GM20431 (cell line): Measurements from ENCODE around the gene RAPGEF1.

Experiments used
- in situ Hi-C: fragments of 300-500 bp; cut with MseI, MboI; formaldehyde crosslinking; loops from one replicate; pipeline ENCODE4 v1.15.0; 2020; ENCODE audit warnings: low sequenced_read_pairs; ENCODE audit not compliant: unreplicated experiment

Gene RAPGEF1

DNA sequence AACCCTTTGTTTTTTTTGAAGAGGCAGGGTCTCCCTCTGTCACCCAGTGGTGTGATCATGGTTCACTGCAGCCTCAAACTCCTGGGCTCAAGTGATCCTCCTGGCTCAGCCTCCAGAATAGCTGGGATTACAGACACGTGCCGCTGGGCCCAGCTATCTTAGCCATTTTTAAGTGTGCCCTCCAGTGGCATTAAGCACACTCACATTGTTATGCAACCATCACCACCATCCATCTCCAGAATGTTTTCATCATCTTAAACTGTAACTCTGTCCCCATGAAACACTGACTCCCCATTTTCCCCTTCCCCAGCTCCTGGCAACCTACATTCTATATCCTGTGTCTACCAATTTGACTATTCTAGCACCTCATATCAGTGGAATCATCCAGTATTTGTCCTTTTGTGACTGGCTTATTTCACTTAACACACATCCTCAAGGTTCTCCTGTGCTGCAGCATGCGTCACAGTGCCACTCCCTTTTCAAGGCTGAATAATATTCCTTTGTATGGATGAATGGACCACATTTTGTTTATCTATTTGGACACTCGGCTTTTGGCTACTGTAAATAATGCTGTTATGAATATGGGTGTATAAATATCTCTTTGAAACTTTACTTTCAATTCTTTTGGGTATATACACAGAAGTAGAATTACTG lies 12.5 kb upstream of the RAPGEF1 start:
- in situ Hi-C loops, result loop anchor here (25.0 kb wide), 1 partner anchor 410 kb away; the partner anchor contains the start of gene NTNG2

GRCh38 chr9:131748411-131748955 lies 8.6 kb upstream of the RAPGEF1 start:
- in situ Hi-C loops, result loop anchor here (10.0 kb wide), 2 partner anchors 154 to 404 kb away; no protein-coding TSS in a partner anchor

GRCh38 chr9:131747352-131747751 lies 7.5 kb upstream of the RAPGEF1 start:
- in situ Hi-C loops, result loop anchor here (10.0 kb wide), 2 partner anchors 153 to 403 kb away; no protein-coding TSS in a partner anchor

GRCh38 chr9:131745610-131746009 lies 5.7 kb upstream of the RAPGEF1 start:
- in situ Hi-C loops, result loop anchor here (10.0 kb wide), 2 partner anchors 151 to 401 kb away; no protein-coding TSS in a partner anchor

DNA sequence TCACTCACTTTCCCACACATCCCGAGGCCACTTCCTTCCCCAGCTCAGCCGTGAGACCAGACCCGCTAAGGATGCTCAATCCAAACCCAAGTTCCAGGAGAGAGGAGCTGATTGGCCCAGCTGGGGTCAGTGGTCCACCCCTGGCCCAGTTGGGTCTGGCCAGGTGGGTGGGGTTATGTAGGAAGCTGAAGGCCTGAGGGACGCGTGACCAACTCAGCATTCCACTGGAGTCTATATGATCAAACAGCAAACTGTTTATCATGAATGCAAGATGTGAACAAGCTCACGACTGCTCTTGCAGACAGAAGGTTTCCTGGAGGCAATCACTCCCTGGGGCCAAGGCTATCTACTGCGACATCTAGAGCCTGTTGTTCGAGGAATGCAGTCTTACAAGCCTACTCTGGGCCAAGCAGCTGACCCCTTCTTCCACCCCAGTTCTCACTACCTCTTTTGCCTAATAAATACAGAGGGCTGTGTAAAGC lies 4.9 kb upstream of the RAPGEF1 start:
- in situ Hi-C loops, result loop anchor here (10.0 kb wide), 2 partner anchors 150 to 400 kb away; no protein-coding TSS in a partner anchor

DNA sequence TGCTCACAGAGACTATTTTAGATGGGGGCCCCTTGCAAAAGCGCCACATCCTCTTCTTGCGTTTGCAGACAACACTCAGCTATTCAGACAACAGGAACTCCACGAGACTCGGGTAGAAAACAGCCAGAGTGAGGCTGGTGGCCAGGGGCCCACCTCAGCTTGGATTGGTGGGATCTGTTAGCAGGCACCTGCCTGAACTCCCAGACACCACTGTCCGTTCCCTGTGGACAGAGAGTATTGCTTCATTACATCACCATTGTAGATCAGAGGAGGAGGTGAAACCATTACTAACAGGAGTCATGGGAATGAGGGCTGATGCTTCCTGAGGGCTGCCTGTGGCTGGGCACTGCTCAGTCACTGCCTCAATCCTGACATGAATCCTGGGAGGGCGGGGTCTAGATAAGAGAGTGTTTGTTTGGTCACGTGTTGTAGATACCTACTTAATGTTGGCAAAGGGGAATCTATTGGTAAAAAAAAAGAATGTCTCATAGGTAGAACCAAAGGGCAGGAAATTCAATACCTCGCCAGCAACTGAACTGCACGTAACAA lies 4.4 kb upstream of the RAPGEF1 start:
- in situ Hi-C loops, result loop anchor here (10.0 kb wide), 2 partner anchors 149 to 399 kb away; no protein-coding TSS in a partner anchor

- in situ Hi-C loops, result loop anchor here (10.0 kb wide), 2 partner anchors 149 to 399 kb away; no protein-coding TSS in a partner anchor
Measured at GRCh38 chr9:131743501-131743900, 3.6 kb upstream of the RAPGEF1 start.

DNA sequence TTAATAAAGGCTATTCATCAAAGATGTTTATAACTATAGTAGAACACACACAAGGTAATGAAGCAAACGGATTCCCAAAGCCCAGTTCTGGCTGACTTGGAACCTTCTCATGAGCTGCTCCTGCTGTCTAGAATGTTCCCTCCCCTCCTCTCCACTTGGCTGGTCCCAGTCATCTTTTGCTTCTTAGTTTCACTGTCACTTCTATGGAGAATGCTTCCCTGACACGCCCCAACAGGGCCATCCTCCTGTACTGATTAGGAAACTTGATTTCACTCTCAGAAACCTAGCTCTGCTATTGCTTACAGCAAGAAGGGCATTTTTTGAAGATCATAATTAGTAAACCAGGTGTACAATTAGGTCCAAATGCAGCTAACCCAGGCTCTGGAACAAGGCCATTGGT lies 3.2 kb upstream of the RAPGEF1 start:
- in situ Hi-C loops, result loop anchor here (10.0 kb wide), 2 partner anchors 148 to 398 kb away; no protein-coding TSS in a partner anchor

- in situ Hi-C loops, result loop anchor here (10.0 kb wide), 2 partner anchors 146 to 396 kb away; no protein-coding TSS in a partner anchor
Measured at GRCh38 chr9:131740898-131741297, 1.0 kb upstream of the RAPGEF1 start.

- in situ Hi-C loops, result no loop called here
Measured at GRCh38 chr9:131739133-131739958, 530 bp downstream of the RAPGEF1 start.

DNA sequence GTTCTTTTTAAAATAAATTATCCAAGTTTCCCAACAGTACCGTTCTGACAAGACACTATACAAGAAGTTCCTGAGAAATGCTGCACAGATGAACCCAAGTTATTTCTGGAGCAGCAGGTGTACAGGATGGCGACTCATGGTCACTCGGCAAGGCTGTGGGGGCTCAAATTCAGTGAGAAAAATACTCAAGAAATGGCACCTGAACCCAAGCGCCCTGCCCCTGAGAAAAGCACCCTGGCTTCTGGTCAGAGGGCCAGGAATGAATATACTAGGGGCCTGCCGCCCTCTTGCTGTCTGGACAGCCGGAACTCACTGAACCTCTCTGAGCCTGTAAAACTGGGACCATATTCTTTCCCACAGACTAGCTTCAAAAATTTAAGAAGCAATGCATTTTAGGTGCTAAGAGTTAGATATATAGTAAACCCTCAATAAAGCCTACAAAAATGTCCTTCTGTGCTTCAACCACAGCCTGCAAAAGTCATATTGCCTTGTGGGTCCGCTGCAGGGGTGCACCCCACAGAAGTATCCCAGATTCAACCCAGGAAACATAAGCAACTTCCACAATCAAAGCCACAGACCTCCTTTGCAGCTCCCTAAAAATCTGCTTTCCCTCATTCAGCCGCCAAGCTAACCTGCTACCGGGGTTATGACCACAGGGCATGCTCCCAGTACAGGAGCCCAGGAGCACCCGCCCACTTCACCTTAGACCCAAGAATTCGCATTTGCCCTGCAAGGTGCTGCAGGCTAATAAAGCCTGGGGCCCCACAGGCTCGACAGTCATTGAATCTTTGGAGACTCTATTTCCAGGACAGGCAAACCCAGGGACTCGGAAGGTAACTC lies 1.4 kb downstream of the RAPGEF1 start:
- in situ Hi-C loops, result no loop called here

GRCh38 chr9:131737426-131737825 lies 2.5 kb downstream of the RAPGEF1 start:
- in situ Hi-C loops, result no loop called here

DNA sequence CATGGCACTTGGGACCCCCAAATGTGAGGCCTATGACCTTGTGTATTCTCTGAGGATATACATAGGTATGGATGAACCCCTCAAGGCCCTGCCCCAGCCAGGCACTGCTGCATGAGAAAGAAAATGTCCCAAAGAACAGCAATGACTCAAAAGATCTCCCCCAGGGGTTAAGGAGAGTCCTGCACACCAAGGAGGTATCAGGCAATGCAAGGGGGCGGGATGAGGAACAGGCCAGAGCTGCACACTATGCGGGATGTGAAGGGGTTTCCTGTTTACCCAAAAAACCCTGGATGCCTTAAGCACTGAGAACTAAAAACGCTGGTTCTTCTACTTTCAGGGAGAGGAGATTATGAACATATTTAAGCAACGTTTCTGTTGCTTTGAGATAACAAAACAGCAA lies 3.4 kb downstream of the RAPGEF1 start:
- in situ Hi-C loops, result no loop called here

- in situ Hi-C loops, result no loop called here
Measured at GRCh38 chr9:131735238-131736128, 4.4 kb downstream of the RAPGEF1 start.

DNA sequence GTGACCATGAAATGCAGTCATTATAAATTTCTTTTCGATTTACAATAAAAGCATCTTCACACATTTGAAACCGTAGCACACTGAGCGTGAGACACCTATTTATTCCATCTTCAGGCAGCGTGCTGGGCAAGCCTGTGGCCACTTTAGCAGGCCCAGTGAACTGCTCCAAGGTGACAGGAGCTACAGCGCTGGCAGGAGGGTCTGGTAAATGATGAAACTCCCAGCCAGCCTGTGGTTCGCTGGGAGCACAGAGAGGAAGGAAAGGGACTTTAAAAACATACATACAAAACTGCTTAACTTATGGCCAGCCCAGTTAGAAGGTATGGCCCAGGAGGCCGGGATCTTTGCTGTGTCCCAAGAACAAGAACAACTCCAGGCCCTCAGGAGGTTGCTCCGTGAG lies 5.1 kb downstream of the RAPGEF1 start:
- in situ Hi-C loops, result no loop called here

- in situ Hi-C loops, result no loop called here
Measured at GRCh38 chr9:131734165-131734610, 5.7 kb downstream of the RAPGEF1 start.

- in situ Hi-C loops, result no loop called here
Measured at GRCh38 chr9:131733541-131734061, 6.3 kb downstream of the RAPGEF1 start.
